NCI-H510A (cell line): ENCODE results near the gene ZFX.
A peak's percentile ranks its signal among the peaks of the same experiment; 100 is the strongest.
"Not testable (repeated sequence)": the region's sequence is repeated elsewhere in the genome, so short reads cannot be mapped to it uniquely, and the experiment has no call there.

Experiments
- DNase-seq: peaks from one replicate; lab custom pipeline; 2025; lab: John Stamatoyannopoulos, UW

Gene ZFX

GRCh38 chrX:24149351-24150050, at the start of gene ZFX:
Gene ZFX (plus strand): TSS chrX:24149729. CDS start chrX:24172743, 23,014 bp downstream.
- DNase-seq: peak; percentile 31

- DNase-seq: no peak
Measured at GRCh38 chrX:24100713-24101112, 48.8 kb upstream of the ZFX start.

DNA sequence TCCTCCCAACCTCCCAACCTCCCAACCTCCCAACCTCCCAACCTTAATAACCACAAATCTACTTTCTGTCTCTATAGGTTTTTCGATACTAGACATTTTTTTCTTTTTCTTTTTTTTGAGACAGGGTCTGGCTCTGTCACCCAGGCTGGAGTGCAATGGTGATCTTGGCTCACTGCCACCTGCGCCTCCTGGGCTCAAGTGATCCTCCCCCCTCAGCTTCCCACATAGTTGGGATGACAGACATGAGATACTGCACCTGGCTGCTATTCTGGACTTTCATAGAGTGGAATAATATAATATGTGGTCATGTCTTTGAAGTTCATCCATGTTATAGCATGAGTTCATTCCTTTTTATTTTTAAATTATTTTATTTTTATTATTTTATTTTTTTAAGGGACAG, 39.5 kb upstream of the ZFX start:
- DNase-seq: peak; percentile 46

GRCh38 chrX:24113181-24113580, 36.3 kb upstream of the ZFX start:
- no peak for DNase-seq

DNA sequence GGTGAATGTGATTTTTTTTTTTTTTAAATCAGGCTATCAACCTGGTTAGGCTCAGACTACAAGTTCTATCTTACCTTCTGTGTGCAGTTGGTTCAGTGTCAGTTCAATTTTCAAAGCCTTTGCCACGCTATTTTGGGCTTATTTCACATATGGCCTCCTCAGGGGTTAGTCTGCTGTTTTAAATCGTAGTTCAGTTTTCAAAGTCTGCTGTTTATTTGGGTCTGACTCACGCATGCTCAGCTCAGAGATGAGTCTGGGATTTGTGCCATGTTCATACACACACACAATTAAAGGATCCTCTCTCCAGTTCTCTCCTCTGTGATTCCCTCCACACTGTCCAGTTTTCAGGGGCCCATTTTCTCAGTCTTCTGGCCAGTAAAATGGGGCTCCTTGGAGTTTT, 32.3 kb upstream of the ZFX start:
- DNase-seq: no peak

GRCh38 chrX:24124244-24124799, 25.2 kb upstream of the ZFX start:
- DNase-seq: no peak

DNA sequence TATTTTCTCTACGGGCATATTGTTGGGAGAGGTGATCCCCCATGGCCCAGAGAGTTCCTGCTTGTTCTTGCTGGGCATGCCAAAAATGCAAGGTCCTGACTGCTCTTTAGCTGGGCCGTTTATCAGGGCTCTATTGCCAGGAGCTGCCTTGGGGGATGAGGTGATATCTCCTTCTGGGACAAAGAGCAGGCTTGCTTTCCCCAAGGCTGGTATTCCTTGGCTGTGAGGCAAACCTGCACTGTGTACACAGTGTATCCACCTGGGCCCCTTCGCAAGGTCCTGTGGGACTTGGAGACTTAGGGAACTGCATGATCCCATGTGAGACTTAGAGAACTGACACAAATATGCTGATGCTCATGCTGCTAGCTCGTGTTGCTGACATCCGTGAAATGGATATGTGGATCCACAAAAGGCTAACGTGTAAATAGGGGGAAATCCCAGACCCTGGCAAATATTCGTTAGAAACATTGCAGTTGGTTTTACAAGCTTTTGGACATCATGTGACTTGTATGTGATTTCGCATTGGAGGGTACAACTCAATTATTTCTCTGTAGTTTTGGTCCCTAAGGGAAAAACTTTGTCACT, 24.4 kb upstream of the ZFX start:
- DNase-seq: no peak

DNA sequence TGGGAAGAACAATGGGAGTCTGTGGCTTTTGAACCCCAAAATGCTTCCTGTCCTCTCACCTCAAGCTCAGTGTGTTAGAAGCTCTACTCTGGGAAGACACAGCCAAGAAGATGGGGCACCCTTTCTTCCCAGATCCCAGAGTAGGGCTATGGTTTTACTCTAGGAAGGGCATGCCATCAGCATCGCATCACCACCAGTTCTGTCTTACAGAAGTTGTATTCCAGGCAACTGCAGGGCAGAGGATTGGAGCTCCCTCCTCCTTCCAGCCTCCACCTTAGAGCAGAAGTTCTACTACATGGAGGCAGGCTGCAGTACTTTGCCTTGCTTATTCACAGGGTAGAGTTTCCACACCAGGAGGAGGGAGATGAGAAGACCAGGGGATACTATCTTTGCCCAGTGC, 18.1 kb upstream of the ZFX start:
- DNase-seq: no peak

DNA sequence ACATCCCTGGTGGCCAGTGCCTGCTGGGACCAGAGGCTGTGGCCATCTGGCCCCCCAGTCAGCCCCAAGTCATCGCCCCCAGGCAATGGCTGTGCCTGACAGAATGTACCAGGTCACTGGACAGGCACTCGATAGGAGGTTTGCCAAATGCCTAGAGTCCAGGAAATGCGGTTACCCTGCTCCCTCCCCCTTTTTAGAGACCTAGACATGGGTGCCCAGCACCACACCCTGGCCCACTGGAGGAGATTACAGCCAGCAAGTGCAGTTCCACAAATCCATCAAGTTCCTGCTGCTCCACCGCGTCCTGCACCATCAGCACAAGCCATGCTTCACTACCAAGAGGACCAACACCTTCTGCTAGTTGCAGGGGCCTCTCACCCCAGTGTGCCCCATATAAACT, 16.2 kb upstream of the ZFX start:
- no peak for DNase-seq

- DNase-seq: not testable (repeated sequence)
Measured at GRCh38 chrX:24135768-24136167, 13.8 kb upstream of the ZFX start.

DNA sequence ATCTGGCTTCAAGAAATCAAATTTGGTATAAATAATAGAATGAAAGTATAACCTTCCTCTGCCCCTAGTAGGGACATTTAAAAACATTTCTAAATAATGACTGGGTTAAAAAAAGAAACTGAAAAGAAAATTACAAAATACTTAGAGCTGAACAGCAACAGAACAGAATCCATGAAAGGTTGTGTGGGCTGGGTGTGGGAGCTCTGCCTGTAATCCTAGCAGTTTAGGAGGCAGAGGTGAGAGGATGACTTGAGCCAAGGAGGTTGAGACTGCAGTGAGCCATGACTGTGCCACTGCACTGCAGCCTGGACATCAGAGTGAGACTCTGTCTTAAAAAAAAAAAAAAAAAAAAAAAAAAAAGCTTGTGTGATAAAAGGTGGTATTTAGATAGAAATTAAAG, 12.3 kb upstream of the ZFX start:
- DNase-seq: no peak

GRCh38 chrX:24143982-24144381, 5.5 kb upstream of the ZFX start:
- DNase-seq: not testable (repeated sequence)

- DNase-seq: no peak
Measured at GRCh38 chrX:24144528-24144927, 5.0 kb upstream of the ZFX start.

- no peak for DNase-seq
Measured at GRCh38 chrX:24145303-24146186, 4.0 kb upstream of the ZFX start.

GRCh38 chrX:24146283-24146949, 3.1 kb upstream of the ZFX start:
- no peak for DNase-seq

DNA sequence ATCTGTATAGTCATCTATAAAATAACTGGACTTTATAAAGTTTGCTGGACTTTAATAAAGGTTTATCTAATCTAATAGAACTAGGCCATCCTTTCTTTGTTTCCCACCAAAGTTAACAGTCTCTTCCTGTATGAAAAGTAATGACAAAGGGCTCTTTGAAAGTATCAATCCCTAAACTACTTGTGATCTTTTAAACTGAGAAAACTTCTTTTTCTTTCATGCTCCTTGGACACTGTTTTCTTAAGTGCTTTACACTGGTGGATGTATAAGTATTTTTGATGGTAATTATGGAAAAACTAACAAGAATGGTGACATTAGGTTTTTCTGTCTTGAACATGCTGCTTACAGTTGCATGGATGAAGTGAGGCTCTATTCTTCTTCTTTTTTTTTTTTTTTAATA, 2.4 kb upstream of the ZFX start:
- DNase-seq: no peak

GRCh38 chrX:24148121-24148520, 1.4 kb upstream of the ZFX start:
- DNase-seq: no peak

- no peak for DNase-seq
Measured at GRCh38 chrX:24148535-24149350, 786 bp upstream of the ZFX start.

GRCh38 chrX:24150051-24150790, 692 bp downstream of the ZFX start:
- DNase-seq: peak; percentile 79

DNA sequence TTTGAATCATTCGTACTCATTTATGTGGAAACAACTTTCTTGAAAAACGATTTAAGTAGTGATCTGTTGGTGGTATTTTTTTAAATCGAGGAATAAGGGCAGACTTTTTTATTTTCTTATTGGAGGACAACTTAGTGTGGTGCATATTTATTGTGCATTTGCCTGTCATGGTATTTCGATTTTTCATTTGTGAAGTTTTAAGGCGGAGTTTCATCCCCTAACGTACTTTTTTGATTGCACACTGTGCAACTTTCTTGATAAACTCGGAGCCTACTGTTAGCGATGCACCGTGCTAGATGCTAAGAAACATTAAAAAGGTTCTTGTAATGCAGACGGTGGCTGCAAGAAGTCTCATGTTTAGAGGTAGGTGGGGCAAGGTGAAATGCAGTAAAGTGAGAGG, 1.4 kb downstream of the ZFX start:
- no peak for DNase-seq

GRCh38 chrX:24151513-24151912, 2.0 kb downstream of the ZFX start:
- DNase-seq: no peak
